GM12878 (cell line): Measurements from ENCODE around the gene SPRR2G. TPM values are rescaled to one million over a fixed set of nuclear protein-coding genes. Genes with fewer than 3 reads are reported as not detected.

Source experiments
- CBX3 ChIP-seq: fragments of 200-600 bp; sonication (generic); IDR thresholded peaks from 2 replicates; pipeline ENCODE4 v1.6.1; 2016; ENCODE audit warnings: low read depth, borderline replicate concordance
- CHD1 ChIP-seq: IDR thresholded peaks from 2 replicates; pipeline ENCODE4 v1.6.1; 2012; ENCODE audit warnings: low read depth, low read length, improper control_type of control experiment
- GABPA ChIP-seq: IDR thresholded peaks from 2 replicates; pipeline ENCODE4 v1.6.1; 2014; ENCODE audit warnings: antibody characterized with exemption, low read depth, mild to moderate bottlenecking, inconsistent platforms
- KDM1A ChIP-seq: fragments of 200-600 bp; sonication (generic); IDR thresholded peaks from 2 replicates; pipeline ENCODE4 v1.6.1; 2016; ENCODE audit warnings: borderline replicate concordance
- MEF2B ChIP-seq: fragments of 450-650 bp; IDR thresholded peaks from 2 replicates; pipeline ENCODE4 v1.6.1; 2018; ENCODE audit warnings: mild to moderate bottlenecking, moderate library complexity; ENCODE audit not compliant: partially characterized antibody, poor library complexity, severe bottlenecking
- MYB ChIP-seq: fragments of 150-350 bp; IDR thresholded peaks from 2 replicates; pipeline ENCODE4 v1.6.1; 2014; ENCODE audit warnings: mild to moderate bottlenecking, low read depth, low read length, borderline replicate concordance
- NBN ChIP-seq: fragments of 450-650 bp; IDR thresholded peaks from 2 replicates; pipeline ENCODE4 v1.6.1; 2016
- RCOR1 ChIP-seq: conservative IDR thresholded peaks from 2 replicates; pipeline ENCODE4 v1.6.1; 2012; ENCODE audit warnings: low read depth, low read length, improper control_type of control experiment
- polyA plus RNA-seq, 11 experiments: library from polyadenylated mRNA; depleted of rRNA in 4 of 11; unstranded in 6 of 11; stranded (reverse) in 5 of 11; fragments of >200 nt; fragmentation: Nextera tagmentation in 4 of 11; fragmentation: Illumina TruSeq in 1 of 11; extraction: Ambion mirVana in 4 of 11; extraction: Trizol in 1 of 11; gene quantifications; 1 replicate in 1 of 11; 2 replicates in 10 of 11; pipeline versions ENCODE4 v1.2.1 to v1.2.3, GENCODE V29; 2011 to 2016; ENCODE audit warnings: inconsistent platforms in 2 of 11, missing spikeins in 2 of 11, low read depth in 1 of 11
- total RNA-seq, 4 experiments: library from RNA; depleted of rRNA in 3 of 4; stranded (reverse); fragments of >200 nt in 3 of 4; fragmentation: Illumina TruSeq in 1 of 4; extraction: Trizol in 1 of 4; gene quantifications; 2 replicates each; pipeline versions ENCODE4 v1.2.1 to v1.2.3, GENCODE V29; 2013 to 2021
- TF ChIP-seq, protein P1 (sequence below): fragments of 450-650 bp; IDR thresholded peaks from 2 replicates; pipeline ENCODE4 v1.6.1; 2017; ENCODE audit warnings: mild to moderate bottlenecking, moderate library complexity
- TF ChIP-seq, protein P2 (sequence below): IDR thresholded peaks from 2 replicates; pipeline ENCODE4 v1.6.1; 2012; ENCODE audit warnings: improper control_type of control experiment, low read depth, low read length; ENCODE audit not compliant: insufficient replicate concordance
- TF ChIP-seq, protein P3 (sequence below): fragments of 450-650 bp; IDR thresholded peaks from 2 replicates; pipeline ENCODE4 v1.6.1; 2016; ENCODE audit warnings: mild to moderate bottlenecking
- TF ChIP-seq, protein P4 (sequence below): IDR thresholded peaks from 2 replicates; pipeline ENCODE4 v1.6.1; 2011; ENCODE audit warnings: mild to moderate bottlenecking, low read depth, low read length, moderate library complexity; ENCODE audit not compliant: insufficient replicate concordance
- TF ChIP-seq, protein P5 (sequence below): IDR thresholded peaks from 2 replicates; pipeline ENCODE4 v1.6.1; 2012; ENCODE audit warnings: low read depth, low read length, improper control_type of control experiment

Gene SPRR2G
- total and polyA plus RNA-seq, 10 of the 15 experiments (the other 5 are each of a cell fraction or from before 2014, with no cell fraction given), result 0.18 TPM; not detected in 9

DNA sequence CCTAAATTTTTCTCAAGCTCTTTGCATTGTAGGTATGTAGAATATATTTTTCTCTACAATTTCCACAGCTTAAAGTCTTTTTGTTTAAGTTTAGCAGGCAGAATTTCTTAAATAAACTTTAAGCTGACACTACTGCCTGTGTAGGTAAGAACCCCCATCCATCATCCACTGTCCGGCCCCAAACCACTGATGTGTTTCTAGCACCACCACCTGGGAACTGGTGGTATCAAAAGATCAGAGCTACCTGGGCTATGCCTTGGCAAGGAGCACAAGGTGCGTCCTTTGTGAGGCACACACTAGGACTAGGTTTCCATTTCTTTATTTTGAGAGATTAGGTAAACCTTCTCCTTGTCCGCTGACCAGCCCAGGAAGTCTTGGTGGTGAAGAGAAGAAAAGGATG is 42.0 kb upstream of the SPRR2G start (continued):
- TF ChIP-seq CBX3 (no peak), NBN (no peak), CHD1 (no peak), RCOR1 (no peak), GABPA (no peak), MYB (no peak), MEF2B (no peak), KDM1A (no peak)
- TF ChIP-seq, protein P1, sequence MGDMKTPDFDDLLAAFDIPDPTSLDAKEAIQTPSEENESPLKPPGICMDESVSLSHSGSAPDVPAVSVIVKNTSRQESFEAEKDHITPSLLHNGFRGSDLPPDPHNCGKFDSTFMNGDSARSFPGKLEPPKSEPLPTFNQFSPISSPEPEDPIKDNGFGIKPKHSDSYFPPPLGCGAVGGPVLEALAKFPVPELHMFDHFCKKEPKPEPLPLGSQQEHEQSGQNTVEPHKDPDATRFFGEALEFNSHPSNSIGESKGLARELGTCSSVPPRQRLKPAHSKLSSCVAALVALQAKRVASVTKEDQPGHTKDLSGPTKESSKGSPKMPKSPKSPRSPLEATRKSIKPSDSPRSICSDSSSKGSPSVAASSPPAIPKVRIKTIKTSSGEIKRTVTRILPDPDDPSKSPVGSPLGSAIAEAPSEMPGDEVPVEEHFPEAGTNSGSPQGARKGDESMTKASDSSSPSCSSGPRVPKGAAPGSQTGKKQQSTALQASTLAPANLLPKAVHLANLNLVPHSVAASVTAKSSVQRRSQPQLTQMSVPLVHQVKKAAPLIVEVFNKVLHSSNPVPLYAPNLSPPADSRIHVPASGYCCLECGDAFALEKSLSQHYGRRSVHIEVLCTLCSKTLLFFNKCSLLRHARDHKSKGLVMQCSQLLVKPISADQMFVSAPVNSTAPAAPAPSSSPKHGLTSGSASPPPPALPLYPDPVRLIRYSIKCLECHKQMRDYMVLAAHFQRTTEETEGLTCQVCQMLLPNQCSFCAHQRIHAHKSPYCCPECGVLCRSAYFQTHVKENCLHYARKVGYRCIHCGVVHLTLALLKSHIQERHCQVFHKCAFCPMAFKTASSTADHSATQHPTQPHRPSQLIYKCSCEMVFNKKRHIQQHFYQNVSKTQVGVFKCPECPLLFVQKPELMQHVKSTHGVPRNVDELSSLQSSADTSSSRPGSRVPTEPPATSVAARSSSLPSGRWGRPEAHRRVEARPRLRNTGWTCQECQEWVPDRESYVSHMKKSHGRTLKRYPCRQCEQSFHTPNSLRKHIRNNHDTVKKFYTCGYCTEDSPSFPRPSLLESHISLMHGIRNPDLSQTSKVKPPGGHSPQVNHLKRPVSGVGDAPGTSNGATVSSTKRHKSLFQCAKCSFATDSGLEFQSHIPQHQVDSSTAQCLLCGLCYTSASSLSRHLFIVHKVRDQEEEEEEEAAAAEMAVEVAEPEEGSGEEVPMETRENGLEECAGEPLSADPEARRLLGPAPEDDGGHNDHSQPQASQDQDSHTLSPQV, result no peak
- TF ChIP-seq, protein P2, sequence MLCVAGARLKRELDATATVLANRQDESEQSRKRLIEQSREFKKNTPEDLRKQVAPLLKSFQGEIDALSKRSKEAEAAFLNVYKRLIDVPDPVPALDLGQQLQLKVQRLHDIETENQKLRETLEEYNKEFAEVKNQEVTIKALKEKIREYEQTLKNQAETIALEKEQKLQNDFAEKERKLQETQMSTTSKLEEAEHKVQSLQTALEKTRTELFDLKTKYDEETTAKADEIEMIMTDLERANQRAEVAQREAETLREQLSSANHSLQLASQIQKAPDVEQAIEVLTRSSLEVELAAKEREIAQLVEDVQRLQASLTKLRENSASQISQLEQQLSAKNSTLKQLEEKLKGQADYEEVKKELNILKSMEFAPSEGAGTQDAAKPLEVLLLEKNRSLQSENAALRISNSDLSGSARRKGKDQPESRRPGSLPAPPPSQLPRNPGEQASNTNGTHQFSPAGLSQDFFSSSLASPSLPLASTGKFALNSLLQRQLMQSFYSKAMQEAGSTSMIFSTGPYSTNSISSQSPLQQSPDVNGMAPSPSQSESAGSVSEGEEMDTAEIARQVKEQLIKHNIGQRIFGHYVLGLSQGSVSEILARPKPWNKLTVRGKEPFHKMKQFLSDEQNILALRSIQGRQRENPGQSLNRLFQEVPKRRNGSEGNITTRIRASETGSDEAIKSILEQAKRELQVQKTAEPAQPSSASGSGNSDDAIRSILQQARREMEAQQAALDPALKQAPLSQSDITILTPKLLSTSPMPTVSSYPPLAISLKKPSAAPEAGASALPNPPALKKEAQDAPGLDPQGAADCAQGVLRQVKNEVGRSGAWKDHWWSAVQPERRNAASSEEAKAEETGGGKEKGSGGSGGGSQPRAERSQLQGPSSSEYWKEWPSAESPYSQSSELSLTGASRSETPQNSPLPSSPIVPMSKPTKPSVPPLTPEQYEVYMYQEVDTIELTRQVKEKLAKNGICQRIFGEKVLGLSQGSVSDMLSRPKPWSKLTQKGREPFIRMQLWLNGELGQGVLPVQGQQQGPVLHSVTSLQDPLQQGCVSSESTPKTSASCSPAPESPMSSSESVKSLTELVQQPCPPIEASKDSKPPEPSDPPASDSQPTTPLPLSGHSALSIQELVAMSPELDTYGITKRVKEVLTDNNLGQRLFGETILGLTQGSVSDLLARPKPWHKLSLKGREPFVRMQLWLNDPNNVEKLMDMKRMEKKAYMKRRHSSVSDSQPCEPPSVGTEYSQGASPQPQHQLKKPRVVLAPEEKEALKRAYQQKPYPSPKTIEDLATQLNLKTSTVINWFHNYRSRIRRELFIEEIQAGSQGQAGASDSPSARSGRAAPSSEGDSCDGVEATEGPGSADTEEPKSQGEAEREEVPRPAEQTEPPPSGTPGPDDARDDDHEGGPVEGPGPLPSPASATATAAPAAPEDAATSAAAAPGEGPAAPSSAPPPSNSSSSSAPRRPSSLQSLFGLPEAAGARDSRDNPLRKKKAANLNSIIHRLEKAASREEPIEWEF, result no peak
- TF ChIP-seq, protein P3, sequence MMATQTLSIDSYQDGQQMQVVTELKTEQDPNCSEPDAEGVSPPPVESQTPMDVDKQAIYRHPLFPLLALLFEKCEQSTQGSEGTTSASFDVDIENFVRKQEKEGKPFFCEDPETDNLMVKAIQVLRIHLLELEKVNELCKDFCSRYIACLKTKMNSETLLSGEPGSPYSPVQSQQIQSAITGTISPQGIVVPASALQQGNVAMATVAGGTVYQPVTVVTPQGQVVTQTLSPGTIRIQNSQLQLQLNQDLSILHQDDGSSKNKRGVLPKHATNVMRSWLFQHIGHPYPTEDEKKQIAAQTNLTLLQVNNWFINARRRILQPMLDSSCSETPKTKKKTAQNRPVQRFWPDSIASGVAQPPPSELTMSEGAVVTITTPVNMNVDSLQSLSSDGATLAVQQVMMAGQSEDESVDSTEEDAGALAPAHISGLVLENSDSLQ, result peak; percentile 71
- TF ChIP-seq, protein P4, sequence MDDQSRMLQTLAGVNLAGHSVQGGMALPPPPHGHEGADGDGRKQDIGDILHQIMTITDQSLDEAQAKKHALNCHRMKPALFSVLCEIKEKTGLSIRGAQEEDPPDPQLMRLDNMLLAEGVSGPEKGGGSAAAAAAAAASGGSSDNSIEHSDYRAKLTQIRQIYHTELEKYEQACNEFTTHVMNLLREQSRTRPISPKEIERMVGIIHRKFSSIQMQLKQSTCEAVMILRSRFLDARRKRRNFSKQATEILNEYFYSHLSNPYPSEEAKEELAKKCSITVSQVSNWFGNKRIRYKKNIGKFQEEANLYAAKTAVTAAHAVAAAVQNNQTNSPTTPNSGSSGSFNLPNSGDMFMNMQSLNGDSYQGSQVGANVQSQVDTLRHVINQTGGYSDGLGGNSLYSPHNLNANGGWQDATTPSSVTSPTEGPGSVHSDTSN, result peak; percentile 77
- TF ChIP-seq, protein P5, sequence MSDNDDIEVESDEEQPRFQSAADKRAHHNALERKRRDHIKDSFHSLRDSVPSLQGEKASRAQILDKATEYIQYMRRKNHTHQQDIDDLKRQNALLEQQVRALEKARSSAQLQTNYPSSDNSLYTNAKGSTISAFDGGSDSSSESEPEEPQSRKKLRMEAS, result no peak
- TF ChIP-seq, all 136 proteins: peak for 5
